Measurements from ENCODE around the gene PLCH2. TPM values are rescaled to one million over a fixed set of nuclear protein-coding genes. Genes with fewer than 3 reads are reported as not detected.

Gene PLCH2
- total and polyA plus RNA-seq, 2 of the 13 experiments (the other 11 are each of a cell fraction or from before 2014, with no cell fraction given) = 0.15 to 0.67 TPM

DNA sequence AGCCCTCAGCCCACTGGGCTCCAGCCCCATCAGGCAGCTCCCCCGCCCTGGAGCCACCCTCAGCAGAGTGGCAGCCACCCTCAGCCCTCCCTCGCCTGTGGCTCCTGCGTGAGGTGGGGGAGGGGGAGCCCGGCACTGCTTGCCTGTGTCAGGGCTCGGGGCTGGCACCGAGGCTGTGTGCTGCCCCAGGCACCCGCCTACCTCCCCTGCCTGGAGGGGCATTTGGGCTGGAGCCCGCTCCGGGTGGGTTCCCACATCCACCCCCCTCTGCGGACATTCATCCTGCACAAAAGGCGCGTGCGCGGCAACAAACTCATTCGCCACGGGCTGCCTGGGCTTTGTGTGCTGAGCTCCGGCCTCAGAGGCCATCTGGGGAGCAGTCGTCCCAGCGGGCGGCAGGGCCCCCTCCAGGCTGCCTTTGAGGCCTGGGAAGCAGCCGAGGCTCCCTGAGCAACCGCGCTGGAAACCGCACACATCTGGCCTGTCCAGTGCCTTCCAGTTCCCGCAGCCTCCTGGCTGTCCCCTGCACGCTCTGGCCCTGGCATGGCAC, 67.5 kb downstream of the PLCH2 start (continued):
- TF ChIP-seq, protein P1, sequence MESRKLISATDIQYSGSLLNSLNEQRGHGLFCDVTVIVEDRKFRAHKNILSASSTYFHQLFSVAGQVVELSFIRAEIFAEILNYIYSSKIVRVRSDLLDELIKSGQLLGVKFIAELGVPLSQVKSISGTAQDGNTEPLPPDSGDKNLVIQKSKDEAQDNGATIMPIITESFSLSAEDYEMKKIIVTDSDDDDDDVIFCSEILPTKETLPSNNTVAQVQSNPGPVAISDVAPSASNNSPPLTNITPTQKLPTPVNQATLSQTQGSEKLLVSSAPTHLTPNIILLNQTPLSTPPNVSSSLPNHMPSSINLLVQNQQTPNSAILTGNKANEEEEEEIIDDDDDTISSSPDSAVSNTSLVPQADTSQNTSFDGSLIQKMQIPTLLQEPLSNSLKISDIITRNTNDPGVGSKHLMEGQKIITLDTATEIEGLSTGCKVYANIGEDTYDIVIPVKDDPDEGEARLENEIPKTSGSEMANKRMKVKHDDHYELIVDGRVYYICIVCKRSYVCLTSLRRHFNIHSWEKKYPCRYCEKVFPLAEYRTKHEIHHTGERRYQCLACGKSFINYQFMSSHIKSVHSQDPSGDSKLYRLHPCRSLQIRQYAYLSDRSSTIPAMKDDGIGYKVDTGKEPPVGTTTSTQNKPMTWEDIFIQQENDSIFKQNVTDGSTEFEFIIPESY (CRISPR knock-in tag; IDR thresholded peaks at IDR 0.05) = peak; percentile 8; the same call in 1 of the 2 replicates
- TF ChIP-seq HNRNPL (IDR thresholded peaks at IDR 0.05; ENCODE audit: low read depth, low read length) (peak; percentile 47; the same call in 1 of the 2 replicates), ZNF20 (CRISPR knock-in tag; IDR thresholded peaks at IDR 0.05) (no peak), NFE2 (CRISPR knock-in tag; IDR thresholded peaks at IDR 0.05) (no peak), PHF8 (CRISPR knock-in tag; IDR thresholded peaks at IDR 0.05) (0 out of 2 replicates have a peak, but pooled peaks have one; percentile 47), KDM2A (CRISPR knock-in tag; IDR thresholded peaks at IDR 0.05; ENCODE audit: borderline replicate concordance, low read depth) (peak; percentile 47; the same call in 1 of the 2 replicates), FOXK1 (CRISPR knock-in tag; IDR thresholded peaks at IDR 0.05; ENCODE audit: borderline replicate concordance, low read depth) (no peak), ZNF740 (CRISPR knock-in tag; IDR thresholded peaks at IDR 0.05) (no peak), NCOR1 (IDR thresholded peaks at IDR 0.05; ENCODE audit: borderline replicate concordance, low read length) (no peak)
- TF ChIP-seq, protein P2, sequence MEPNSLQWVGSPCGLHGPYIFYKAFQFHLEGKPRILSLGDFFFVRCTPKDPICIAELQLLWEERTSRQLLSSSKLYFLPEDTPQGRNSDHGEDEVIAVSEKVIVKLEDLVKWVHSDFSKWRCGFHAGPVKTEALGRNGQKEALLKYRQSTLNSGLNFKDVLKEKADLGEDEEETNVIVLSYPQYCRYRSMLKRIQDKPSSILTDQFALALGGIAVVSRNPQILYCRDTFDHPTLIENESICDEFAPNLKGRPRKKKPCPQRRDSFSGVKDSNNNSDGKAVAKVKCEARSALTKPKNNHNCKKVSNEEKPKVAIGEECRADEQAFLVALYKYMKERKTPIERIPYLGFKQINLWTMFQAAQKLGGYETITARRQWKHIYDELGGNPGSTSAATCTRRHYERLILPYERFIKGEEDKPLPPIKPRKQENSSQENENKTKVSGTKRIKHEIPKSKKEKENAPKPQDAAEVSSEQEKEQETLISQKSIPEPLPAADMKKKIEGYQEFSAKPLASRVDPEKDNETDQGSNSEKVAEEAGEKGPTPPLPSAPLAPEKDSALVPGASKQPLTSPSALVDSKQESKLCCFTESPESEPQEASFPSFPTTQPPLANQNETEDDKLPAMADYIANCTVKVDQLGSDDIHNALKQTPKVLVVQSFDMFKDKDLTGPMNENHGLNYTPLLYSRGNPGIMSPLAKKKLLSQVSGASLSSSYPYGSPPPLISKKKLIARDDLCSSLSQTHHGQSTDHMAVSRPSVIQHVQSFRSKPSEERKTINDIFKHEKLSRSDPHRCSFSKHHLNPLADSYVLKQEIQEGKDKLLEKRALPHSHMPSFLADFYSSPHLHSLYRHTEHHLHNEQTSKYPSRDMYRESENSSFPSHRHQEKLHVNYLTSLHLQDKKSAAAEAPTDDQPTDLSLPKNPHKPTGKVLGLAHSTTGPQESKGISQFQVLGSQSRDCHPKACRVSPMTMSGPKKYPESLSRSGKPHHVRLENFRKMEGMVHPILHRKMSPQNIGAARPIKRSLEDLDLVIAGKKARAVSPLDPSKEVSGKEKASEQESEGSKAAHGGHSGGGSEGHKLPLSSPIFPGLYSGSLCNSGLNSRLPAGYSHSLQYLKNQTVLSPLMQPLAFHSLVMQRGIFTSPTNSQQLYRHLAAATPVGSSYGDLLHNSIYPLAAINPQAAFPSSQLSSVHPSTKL (CRISPR knock-in tag; IDR thresholded peaks at IDR 0.05) = no peak
- TF ChIP-seq, protein P3, sequence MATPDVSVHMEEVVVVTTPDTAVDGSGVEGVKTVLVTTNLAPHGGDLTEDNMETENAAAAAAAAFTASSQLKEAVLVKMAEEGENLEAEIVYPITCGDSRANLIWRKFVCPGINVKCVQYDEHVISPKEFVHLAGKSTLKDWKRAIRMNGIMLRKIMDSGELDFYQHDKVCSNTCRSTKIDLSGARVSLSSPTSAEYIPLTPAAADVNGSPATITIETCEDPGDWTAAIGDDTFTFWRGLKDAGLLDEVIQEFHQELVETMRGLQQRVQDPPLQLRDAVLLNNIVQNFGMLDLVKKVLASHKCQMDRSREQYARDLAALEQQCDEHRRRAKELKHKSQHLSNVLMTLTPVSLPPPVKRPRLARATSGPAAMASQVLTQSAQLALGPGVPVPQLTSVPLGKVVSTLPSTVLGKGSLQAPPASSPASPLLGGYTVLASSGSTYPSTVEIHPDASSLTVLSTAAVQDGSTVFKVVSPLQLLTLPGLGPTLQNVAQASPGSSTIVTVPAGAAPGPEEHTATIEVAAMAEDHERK (CRISPR knock-in tag; IDR thresholded peaks at IDR 0.05; ENCODE audit: low read depth) = no peak
- TF ChIP-seq, protein P4, sequence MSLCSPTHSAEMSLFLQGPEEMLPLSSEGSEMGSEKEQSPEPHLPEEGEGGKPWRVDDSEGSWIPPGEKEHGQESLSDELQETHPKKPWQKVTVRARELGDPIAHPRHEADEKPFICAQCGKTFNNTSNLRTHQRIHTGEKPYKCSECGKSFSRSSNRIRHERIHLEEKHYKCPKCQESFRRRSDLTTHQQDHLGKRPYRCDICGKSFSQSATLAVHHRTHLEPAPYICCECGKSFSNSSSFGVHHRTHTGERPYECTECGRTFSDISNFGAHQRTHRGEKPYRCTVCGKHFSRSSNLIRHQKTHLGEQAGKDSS (CRISPR knock-in tag; IDR thresholded peaks at IDR 0.05; ENCODE audit: borderline replicate concordance, low read depth) = 0 out of 2 replicates have a peak, but pooled peaks have one; percentile 69

Data from HepG2 (cell line).